Measurements from ENCODE around the gene KCNQ1. TPM values are rescaled to one million over a fixed set of nuclear protein-coding genes. Genes with fewer than 3 reads are reported as not detected.

KCNQ1 gene
- total and polyA plus RNA-seq, 2 donors (not counting 1 experiment from before 2014, with no cell fraction given) = 21.5 to 28.8 TPM

- Histone ChIP-seq H3K4me3 (ENCODE audit: control extremely low read depth in 1 of 5, extremely low read depth in 1 of 5, insufficient read depth in 1 of 5, low read depth in 2 of 5, low read length in 4 of 5) (no peak overlapping the region), H3K79me2 (ENCODE audit: control insufficient read depth, insufficient read depth, low read length) (no peaks in the 10 kb centered on the region), H4K20me1 (ENCODE audit: control insufficient read depth, insufficient read depth, low read length, poor library complexity, severe bottlenecking) (no peaks in the 10 kb centered on the region), H3K36me3 (replicated peaks in 1 of 2; ENCODE audit: control extremely low read depth in 1 of 2, control insufficient read depth in 1 of 2, extremely low read depth in 1 of 2, insufficient read depth in 2 of 2, low read length in 1 of 2) (no peaks in the 10 kb centered on the region), H2AFZ (ENCODE audit: insufficient read depth, low read depth, low read length, poor library complexity, severe bottlenecking) (no peak overlapping the region), H3K4me1 (ENCODE audit: control insufficient read depth in 2 of 2, insufficient read depth in 2 of 2, low read length in 2 of 2) (no peaks in the 10 kb centered on the region), H3K27ac (ENCODE audit: low read length in 2 of 2) (no peak overlapping the region), H3K4me2 (replicated peaks; ENCODE audit: low read depth, low read length, poor library complexity, severe bottlenecking) (no peak overlapping the region), H3K27me3 (replicated peaks in 1 of 4; ENCODE audit: control extremely low read depth in 1 of 4, control insufficient read depth in 3 of 4, insufficient read depth in 4 of 4, low read length in 3 of 4) (peaks cover 0 to 16% (median 8%) of the 10 kb centered on the region in 4 experiments), H3K9me3 (ENCODE audit: control extremely low read depth in 1 of 3, control insufficient read depth in 2 of 3, insufficient read depth in 1 of 3, low read length in 2 of 3) (peaks cover 0 to 8% (median 0%) of the 10 kb centered on the region in 3 donors), H3K9ac (ENCODE audit: low read length) (no peak overlapping the region)
- Mint-ChIP-seq H3K4me1 (peaks cover 4% of the 10 kb centered on the region), H3K9me3 (ENCODE audit: insufficient read depth) (no peaks in the 10 kb centered on the region), H3K27me3 (peaks cover 21% of the 10 kb centered on the region), H3K4me3 (no peak overlapping the region), H3K27ac (no peak overlapping the region)
- ChIA-PET CTCF (no interaction called here), POLR2A (interaction anchor here (0.6 kb wide), 1 partner anchor 20 kb away, joined by 4 read pairs; no protein-coding TSS in a partner anchor)
- WGBS (ENCODE audit: insufficient coverage) = 92% methylated on average over 17 of the region's 18 CpGs
- TF ChIP-seq EZH2 (IDR thresholded peaks at IDR 0.05; ENCODE audit: borderline replicate concordance, insufficient read depth, low read depth, low read length, poor library complexity, severe bottlenecking) (no peak), CTCF (IDR thresholded peaks at IDR 0.05) (no peak)
- no peak for DNase-seq
- no peak for ATAC-seq (ENCODE audit: low read depth)
- intact Hi-C loops (cut with micrococcal nuclease) = no loop called here
Observed at GRCh38 chr11:2857918-2858317, 413.1 kb downstream of the KCNQ1 start.

GRCh38 chr11:2858995-2859698 is 414.3 kb downstream of the KCNQ1 start:
- Histone ChIP-seq H3K4me3 (ENCODE audit: control extremely low read depth in 1 of 5, extremely low read depth in 1 of 5, insufficient read depth in 1 of 5, low read depth in 2 of 5, low read length in 4 of 5) (no peak overlapping the region), H3K9me3 (ENCODE audit: control extremely low read depth in 1 of 3, control insufficient read depth in 2 of 3, insufficient read depth in 1 of 3, low read length in 2 of 3) (peaks cover 0 to under 1% (median 0%) of the 10 kb centered on the region in 3 donors), H3K4me2 (replicated peaks; ENCODE audit: low read depth, low read length, poor library complexity, severe bottlenecking) (no peak overlapping the region), H4K20me1 (ENCODE audit: control insufficient read depth, insufficient read depth, low read length, poor library complexity, severe bottlenecking) (no peaks in the 10 kb centered on the region), H3K4me1 (ENCODE audit: control insufficient read depth in 2 of 2, insufficient read depth in 2 of 2, low read length in 2 of 2) (no peaks in the 10 kb centered on the region), H3K27ac (ENCODE audit: low read length in 2 of 2) (no peak overlapping the region), H3K27me3 (replicated peaks in 1 of 4; ENCODE audit: control extremely low read depth in 1 of 4, control insufficient read depth in 3 of 4, insufficient read depth in 4 of 4, low read length in 3 of 4) (peaks cover 0 to 22% (median 8%) of the 10 kb centered on the region in 4 experiments), H3K36me3 (replicated peaks in 1 of 2; ENCODE audit: control extremely low read depth in 1 of 2, control insufficient read depth in 1 of 2, extremely low read depth in 1 of 2, insufficient read depth in 2 of 2, low read length in 1 of 2) (no peaks in the 10 kb centered on the region), H3K9ac (ENCODE audit: low read length) (no peak overlapping the region), H3K79me2 (ENCODE audit: control insufficient read depth, insufficient read depth, low read length) (no peaks in the 10 kb centered on the region), H2AFZ (ENCODE audit: insufficient read depth, low read depth, low read length, poor library complexity, severe bottlenecking) (no peak overlapping the region)
- Mint-ChIP-seq H3K27me3 (peaks cover 31% of the 10 kb centered on the region), H3K4me3 (no peak overlapping the region), H3K27ac (no peak overlapping the region), H3K4me1 (peaks cover 4% of the 10 kb centered on the region), H3K9me3 (ENCODE audit: insufficient read depth) (no peaks in the 10 kb centered on the region)
- 86% methylated on average over 13 of the region's 16 CpGs for WGBS (ENCODE audit: insufficient coverage)
- intact Hi-C loops (cut with micrococcal nuclease) = no loop called here
- TF ChIP-seq CTCF (IDR thresholded peaks at IDR 0.05) = no peak
- no peak for TF ChIP-seq EZH2 (IDR thresholded peaks at IDR 0.05; ENCODE audit: borderline replicate concordance, insufficient read depth, low read depth, low read length, poor library complexity, severe bottlenecking)
- ATAC-seq (ENCODE audit: low read depth) = no peak
- POLR2A ChIA-PET = no interaction called here
- no peak for DNase-seq
- CTCF ChIA-PET = no interaction called here

Measured in B cell (primary cell).